B cell (primary cell): ENCODE measurements around the gene KCNJ4. TPM values are rescaled to one million over a fixed set of nuclear protein-coding genes. Genes with fewer than 3 reads are reported as not detected.

Experiments used
- ATAC-seq: fragments of 200-7000 bp; cut with Tn5 transposase; one replicate; pipeline ENCODE4 v1.10.0; 2021; ENCODE audit warnings: low read depth, mild to moderate bottlenecking, moderate number of reproducible peaks, moderate library complexity
- CTCF ChIA-PET: fragments of 350-600 bp; sonication (Branson Sonifier 250); formaldehyde crosslinking; loops from one replicate; lab custom pipeline; 2021; ENCODE audit warnings: antibody characterized with exemption, inconsistent platforms; lab: Charles Lee
- POLR2A ChIA-PET: fragments of 350-600 bp; sonication (Branson Sonifier 250); formaldehyde crosslinking; loops from one replicate; lab custom pipeline; 2021; ENCODE audit warnings: antibody characterized with exemption; lab: Charles Lee
- DNase-seq: peaks from one replicate; pipeline ENCODE4 v3.0.0; 2013
- H2AFZ ChIP-seq: 2 replicates; pipeline ENCODE4 v1.6.1; 2012; ENCODE audit warnings: mild to moderate bottlenecking, low read depth, low read length; ENCODE audit not compliant: insufficient read depth, poor library complexity, severe bottlenecking
- H3K27ac ChIP-seq, 2 donors: 1 replicate in 1 of 2; 2 replicates in 1 of 2; pipeline ENCODE4 v1.5.1; 2012 to 2013; ENCODE audit warnings: low read length in 2 of 2, mild to moderate bottlenecking in 2 of 2, moderate library complexity in 1 of 2
- H3K27me3 ChIP-seq, 4 experiments: fragments of 200-600 bp in 1 of 4; sonication (generic) in 1 of 4; replicated peaks in 1 of 4; 1 replicate in 2 of 4; 2 replicates in 2 of 4; pipeline versions ENCODE4 v1.6.1 to v1.7.0; 2013 to 2016; ENCODE audit warnings: low read length in 3 of 4, mild to moderate bottlenecking in 2 of 4, mixed read lengths in 1 of 4, moderate library complexity in 1 of 4; ENCODE audit not compliant: insufficient read depth in 4 of 4, control insufficient read depth in 3 of 4; ENCODE audit errors: control extremely low read depth in 1 of 4
- H3K36me3 ChIP-seq, 2 experiments: replicated peaks in 1 of 2; 1 replicate in 1 of 2; 2 replicates in 1 of 2; pipeline versions ENCODE4 v1.6.1 to v1.7.1; 2013; ENCODE audit warnings: low read length in 1 of 2; ENCODE audit not compliant: insufficient read depth in 2 of 2, control insufficient read depth in 1 of 2; ENCODE audit errors: control extremely low read depth in 1 of 2, extremely low read depth in 1 of 2
- H3K4me1 ChIP-seq, 2 donors: fragments of 200-600 bp in 1 of 2; sonication (generic) in 1 of 2; 1 replicate in 1 of 2; 2 replicates in 1 of 2; pipeline versions ENCODE4 v1.5.1 to v1.6.1; 2013 to 2017; ENCODE audit warnings: low read length in 2 of 2; ENCODE audit not compliant: control insufficient read depth in 2 of 2, insufficient read depth in 2 of 2
- H3K4me2 ChIP-seq: replicated peaks from 2 replicates; pipeline ENCODE3; 2012; ENCODE audit warnings: mild to moderate bottlenecking, low read depth, low read length; ENCODE audit not compliant: poor library complexity, severe bottlenecking
- H3K4me3 ChIP-seq, 5 experiments: fragments of 200-600 bp in 1 of 5; sonication (generic) in 1 of 5; 1 replicate in 3 of 5; 2 replicates in 2 of 5; pipeline versions ENCODE4 v1.5.1 to v1.7.0; 2011 to 2016; ENCODE audit warnings: low read length in 4 of 5, mild to moderate bottlenecking in 4 of 5, low read depth in 2 of 5, control low read depth in 1 of 5, moderate library complexity in 1 of 5; ENCODE audit not compliant: insufficient read depth in 1 of 5; ENCODE audit errors: control extremely low read depth in 1 of 5, extremely low read depth in 1 of 5
- H3K79me2 ChIP-seq: fragments of 200-600 bp; sonication (generic); one replicate; pipeline ENCODE4 v1.6.0; 2016; ENCODE audit warnings: low read length; ENCODE audit not compliant: control insufficient read depth, insufficient read depth
- H3K9ac ChIP-seq: fragments of 200-600 bp; sonication (generic); 2 replicates; pipeline ENCODE4 v1.6.1; 2017; ENCODE audit warnings: mild to moderate bottlenecking, low read length, moderate library complexity
- H3K9me3 ChIP-seq, 3 donors: one replicate each; pipeline versions ENCODE4 v1.6.1 to v1.7.1; 2013; ENCODE audit warnings: low read length in 2 of 3; ENCODE audit not compliant: control insufficient read depth in 2 of 3, insufficient read depth in 1 of 3; ENCODE audit errors: control extremely low read depth in 1 of 3
- H4K20me1 ChIP-seq: 2 replicates; pipeline ENCODE4 v1.6.0; 2012; ENCODE audit warnings: mild to moderate bottlenecking, low read length; ENCODE audit not compliant: insufficient read depth, control insufficient read depth, poor library complexity, severe bottlenecking
- H3K27ac Mint-ChIP-seq: one replicate; pipeline ENCODE4 v1.8.0; 2021; ENCODE audit warnings: mixed read lengths
- H3K27me3 Mint-ChIP-seq: one replicate; pipeline ENCODE4 v1.8.0; 2021; ENCODE audit warnings: mixed read lengths
- H3K4me1 Mint-ChIP-seq: one replicate; pipeline ENCODE4 v1.8.0; 2021; ENCODE audit warnings: mixed read lengths
- H3K4me3 Mint-ChIP-seq: one replicate; pipeline ENCODE4 v1.8.0; 2021; ENCODE audit warnings: mixed read lengths
- H3K9me3 Mint-ChIP-seq: one replicate; pipeline ENCODE4 v1.8.0; 2022; ENCODE audit warnings: mixed read lengths; ENCODE audit not compliant: insufficient read depth
- EZH2 ChIP-seq: IDR thresholded peaks from 2 replicates; pipeline ENCODE4 v1.6.1; 2012; ENCODE audit warnings: borderline replicate concordance, low read depth, mild to moderate bottlenecking, moderate library complexity, low read length; ENCODE audit not compliant: insufficient read depth, poor library complexity, severe bottlenecking
- WGBS: methylation state at CpG from one replicate; pipeline ENCODE4 v1.1.5; 2013; ENCODE audit warnings: missing lambda C conversion rate; ENCODE audit not compliant: insufficient coverage; 5-methylcytosine and 5-hydroxymethylcytosine counted together
- intact Hi-C: fragments of 100-400 bp; cut with micrococcal nuclease; formaldehyde crosslinking; loops from one replicate; pipeline ENCODE4 v1.10.0; 2022
- polyA plus RNA-seq: library from polyadenylated mRNA; depleted of rRNA; stranded (reverse); fragments of >200 nt; gene quantifications from 2 replicates; pipeline ENCODE4 v1.2.3, GENCODE V29; 2012
- total RNA-seq, 2 donors: library from RNA; stranded (reverse); fragments of 120-200 nt in 1 of 2; gene quantifications; 1 replicate in 1 of 2; 2 replicates in 1 of 2; pipeline versions ENCODE4 v1.2.3 to v1.2.4, GENCODE V29; 2013 to 2022
- TF ChIP-seq, protein P1 (sequence below): fragments of 200-600 bp; IDR thresholded peaks from one replicate; pipeline ENCODE4 v1.8.0; 2022; ENCODE audit warnings: antibody characterized with exemption, mild to moderate bottlenecking

Gene KCNJ4
- total and polyA plus RNA-seq, 2 donors (not counting 1 experiment from before 2014, with no cell fraction given): not detected

DNA sequence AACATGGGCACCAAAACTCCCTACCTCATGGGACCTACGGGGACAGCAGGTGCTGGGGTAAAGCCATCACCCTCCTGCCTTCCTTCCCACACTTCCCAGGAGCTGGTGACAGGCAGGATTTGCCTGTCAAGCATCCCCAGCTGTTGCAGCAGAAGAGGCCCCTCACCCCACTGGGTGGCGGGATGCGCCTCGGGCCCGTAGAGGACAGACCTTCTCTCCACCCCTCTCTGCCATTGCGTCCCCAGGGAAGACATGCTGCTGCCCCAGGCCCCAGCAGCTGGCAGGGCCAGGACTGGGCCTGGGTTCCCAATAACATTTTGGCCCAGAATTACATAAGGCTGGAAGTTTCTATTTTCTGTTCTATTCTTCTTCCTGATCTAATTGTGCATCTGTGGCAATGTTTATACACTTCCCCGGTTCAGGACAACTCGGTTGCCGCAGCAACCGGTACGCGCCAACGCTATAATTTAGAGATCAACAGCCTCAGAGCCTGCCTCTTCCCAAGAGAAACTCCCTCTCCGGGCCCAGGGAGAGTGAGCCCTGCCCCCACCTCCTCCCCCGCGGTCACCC lies 25.4 kb downstream of the KCNJ4 start:
- CTCF ChIA-PET: no interaction called here
- Histone ChIP-seq H3K79me2 (no peaks in the 10 kb centered on the region), H3K9ac (no peak overlapping the region), H3K36me3 (no peaks in the 10 kb centered on the region), H4K20me1 (no peaks in the 10 kb centered on the region), H3K9me3 (no peaks in the 10 kb centered on the region), H3K4me1 (no peaks in the 10 kb centered on the region), H2AFZ (no peak overlapping the region), H3K4me3 (no peak overlapping the region), H3K27me3 (no peaks in the 10 kb centered on the region), H3K27ac (no peak overlapping the region), H3K4me2 (no peak overlapping the region)
- ATAC-seq (no peak), DNase-seq (no peak)
- Mint-ChIP-seq H3K27me3 (peaks cover 8% of the 10 kb centered on the region), H3K4me3 (no peak overlapping the region), H3K4me1 (no peaks in the 10 kb centered on the region), H3K27ac (no peak overlapping the region), H3K9me3 (no peaks in the 10 kb centered on the region)
- TF ChIP-seq, protein P1, sequence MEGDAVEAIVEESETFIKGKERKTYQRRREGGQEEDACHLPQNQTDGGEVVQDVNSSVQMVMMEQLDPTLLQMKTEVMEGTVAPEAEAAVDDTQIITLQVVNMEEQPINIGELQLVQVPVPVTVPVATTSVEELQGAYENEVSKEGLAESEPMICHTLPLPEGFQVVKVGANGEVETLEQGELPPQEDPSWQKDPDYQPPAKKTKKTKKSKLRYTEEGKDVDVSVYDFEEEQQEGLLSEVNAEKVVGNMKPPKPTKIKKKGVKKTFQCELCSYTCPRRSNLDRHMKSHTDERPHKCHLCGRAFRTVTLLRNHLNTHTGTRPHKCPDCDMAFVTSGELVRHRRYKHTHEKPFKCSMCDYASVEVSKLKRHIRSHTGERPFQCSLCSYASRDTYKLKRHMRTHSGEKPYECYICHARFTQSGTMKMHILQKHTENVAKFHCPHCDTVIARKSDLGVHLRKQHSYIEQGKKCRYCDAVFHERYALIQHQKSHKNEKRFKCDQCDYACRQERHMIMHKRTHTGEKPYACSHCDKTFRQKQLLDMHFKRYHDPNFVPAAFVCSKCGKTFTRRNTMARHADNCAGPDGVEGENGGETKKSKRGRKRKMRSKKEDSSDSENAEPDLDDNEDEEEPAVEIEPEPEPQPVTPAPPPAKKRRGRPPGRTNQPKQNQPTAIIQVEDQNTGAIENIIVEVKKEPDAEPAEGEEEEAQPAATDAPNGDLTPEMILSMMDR: no peak
- no peak for TF ChIP-seq EZH2
- WGBS: 89% methylated on average over 16 of the region's 16 CpGs
- intact Hi-C loops: no loop called here
- POLR2A ChIA-PET: interaction anchor here (0.6 kb wide), 1 partner anchor 179 kb away, joined by 3 read pairs; no protein-coding TSS in a partner anchor

DNA sequence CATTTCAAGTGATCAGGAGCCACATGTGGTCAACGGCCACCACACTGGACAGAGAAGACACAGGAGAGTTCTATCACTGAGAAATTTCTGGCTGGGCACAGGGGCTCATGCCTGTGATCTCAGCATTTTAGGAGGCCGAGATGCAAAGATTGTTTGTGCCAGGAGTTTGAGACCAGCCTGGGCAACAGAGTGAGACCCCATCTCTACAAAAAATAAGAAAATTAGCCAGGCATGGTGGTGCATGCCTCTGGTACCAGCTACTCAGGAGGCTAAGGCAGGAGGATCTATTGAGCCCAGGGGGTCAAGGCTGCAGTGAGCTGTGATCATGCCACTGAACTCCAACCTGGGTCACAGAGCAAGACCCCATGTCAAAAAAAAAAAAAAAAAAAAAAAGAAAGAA lies 26.3 kb downstream of the KCNJ4 start:
- Histone ChIP-seq H2AFZ (no peak overlapping the region), H3K9me3 (no peaks in the 10 kb centered on the region), H3K27ac (no peak overlapping the region), H3K36me3 (no peaks in the 10 kb centered on the region), H4K20me1 (no peaks in the 10 kb centered on the region), H3K27me3 (no peaks in the 10 kb centered on the region), H3K79me2 (no peaks in the 10 kb centered on the region), H3K9ac (no peak overlapping the region), H3K4me1 (no peaks in the 10 kb centered on the region), H3K4me3 (no peak overlapping the region), H3K4me2 (no peak overlapping the region)
- ATAC-seq: no peak
- Mint-ChIP-seq H3K4me3 (no peak overlapping the region), H3K9me3 (no peaks in the 10 kb centered on the region), H3K4me1 (no peaks in the 10 kb centered on the region), H3K27me3 (no peaks in the 10 kb centered on the region), H3K27ac (no peak overlapping the region)
- POLR2A ChIA-PET: interaction anchor here (0.6 kb wide), 1 partner anchor 179 kb away, joined by 3 read pairs; no protein-coding TSS in a partner anchor
- WGBS: 51% methylated on average over 2 of the region's 2 CpGs
- CTCF ChIA-PET: no interaction called here
- DNase-seq: no peak
- no peak for TF ChIP-seq EZH2
- TF ChIP-seq, protein P1: no peak
- intact Hi-C loops: no loop called here
